Peyer's patch (tissue), 4 donors: ENCODE data around the gene ABCA7.

Experiments
- POLR2A ChIP-seq, 2 donors: fragments of 450-650 bp; IDR thresholded peaks; one replicate each; pipeline ENCODE4 v1.5.1; 2017; ENCODE audit warnings: antibody characterized with exemption in 2 of 2, mild to moderate bottlenecking in 2 of 2, moderate library complexity in 2 of 2
- TF ChIP-seq, protein P1 (sequence below), 6 experiments: fragments of 450-650 bp in 4 of 6; fragments of 200-600 bp in 2 of 6; sonication (generic) in 1 of 6; IDR thresholded peaks; one replicate each; pipeline ENCODE4 v1.5.1; 2017 to 2019; ENCODE audit warnings: antibody characterized with exemption in 6 of 6, mild to moderate bottlenecking in 3 of 6, moderate library complexity in 1 of 6

DNA sequence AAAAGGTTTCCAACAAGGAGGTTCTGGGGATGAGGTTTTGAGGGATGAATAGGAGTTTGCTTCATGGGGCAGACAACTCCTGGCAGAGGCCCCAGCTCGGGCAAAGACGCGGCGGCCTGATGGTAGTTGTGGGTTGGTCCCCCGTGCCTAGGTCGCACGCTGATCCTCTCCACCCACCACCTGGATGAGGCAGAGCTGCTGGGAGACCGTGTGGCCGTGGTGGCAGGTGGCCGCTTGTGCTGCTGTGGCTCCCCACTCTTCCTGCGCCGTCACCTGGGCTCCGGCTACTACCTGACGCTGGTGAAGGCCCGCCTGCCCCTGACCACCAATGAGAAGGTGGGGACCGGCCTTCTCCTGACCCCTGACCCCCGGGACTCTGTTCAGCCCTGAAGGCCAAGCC is 11.9 kb downstream of the ABCA7 start:
- TF ChIP-seq, protein P1, sequence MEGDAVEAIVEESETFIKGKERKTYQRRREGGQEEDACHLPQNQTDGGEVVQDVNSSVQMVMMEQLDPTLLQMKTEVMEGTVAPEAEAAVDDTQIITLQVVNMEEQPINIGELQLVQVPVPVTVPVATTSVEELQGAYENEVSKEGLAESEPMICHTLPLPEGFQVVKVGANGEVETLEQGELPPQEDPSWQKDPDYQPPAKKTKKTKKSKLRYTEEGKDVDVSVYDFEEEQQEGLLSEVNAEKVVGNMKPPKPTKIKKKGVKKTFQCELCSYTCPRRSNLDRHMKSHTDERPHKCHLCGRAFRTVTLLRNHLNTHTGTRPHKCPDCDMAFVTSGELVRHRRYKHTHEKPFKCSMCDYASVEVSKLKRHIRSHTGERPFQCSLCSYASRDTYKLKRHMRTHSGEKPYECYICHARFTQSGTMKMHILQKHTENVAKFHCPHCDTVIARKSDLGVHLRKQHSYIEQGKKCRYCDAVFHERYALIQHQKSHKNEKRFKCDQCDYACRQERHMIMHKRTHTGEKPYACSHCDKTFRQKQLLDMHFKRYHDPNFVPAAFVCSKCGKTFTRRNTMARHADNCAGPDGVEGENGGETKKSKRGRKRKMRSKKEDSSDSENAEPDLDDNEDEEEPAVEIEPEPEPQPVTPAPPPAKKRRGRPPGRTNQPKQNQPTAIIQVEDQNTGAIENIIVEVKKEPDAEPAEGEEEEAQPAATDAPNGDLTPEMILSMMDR (IDR thresholded peaks at IDR 0.05), result no peak
- no peak for TF ChIP-seq POLR2A (IDR thresholded peaks at IDR 0.05)
